Ectodermal cell (in vitro differentiated cells): ENCODE data around the gene GSTA2.
"Not testable (repeated sequence)": the region's sequence is repeated elsewhere in the genome, so short reads cannot be mapped to it uniquely, and the experiment has no call there.

Experiments
- H3K27ac ChIP-seq: 2 replicates; pipeline ENCODE4 v1.7.0; 2013; ENCODE audit warnings: mild to moderate bottlenecking, low read depth, low read length; ENCODE audit not compliant: insufficient read depth, poor library complexity, severe bottlenecking
- H3K27me3 ChIP-seq: 2 replicates; pipeline ENCODE4 v1.7.0; 2013; ENCODE audit warnings: mild to moderate bottlenecking, low read length; ENCODE audit not compliant: insufficient read depth, control insufficient read depth, poor library complexity, severe bottlenecking
- H3K36me3 ChIP-seq: one replicate; pipeline ENCODE4 v1.7.0; 2013; ENCODE audit warnings: low read length; ENCODE audit not compliant: control insufficient read depth, insufficient read depth
- H3K4me1 ChIP-seq: one replicate; pipeline ENCODE4 v1.7.0; 2013; ENCODE audit warnings: low read length; ENCODE audit not compliant: control insufficient read depth, insufficient read depth
- H3K4me3 ChIP-seq: 2 replicates; pipeline ENCODE4 v1.7.0; 2013; ENCODE audit warnings: low read depth, low read length, control low read depth; ENCODE audit not compliant: insufficient read depth
- H3K9me3 ChIP-seq: 2 replicates; pipeline ENCODE4 v1.7.0; 2013; ENCODE audit warnings: mild to moderate bottlenecking, low read length, moderate library complexity; ENCODE audit not compliant: control insufficient read depth
- WGBS, 2 experiments: methylation state at CpG; one replicate each; pipeline ENCODE4 v1.1.7; 2013; ENCODE audit warnings: missing lambda C conversion rate in 2 of 2; 5-methylcytosine and 5-hydroxymethylcytosine counted together

GSTA2 gene

DNA sequence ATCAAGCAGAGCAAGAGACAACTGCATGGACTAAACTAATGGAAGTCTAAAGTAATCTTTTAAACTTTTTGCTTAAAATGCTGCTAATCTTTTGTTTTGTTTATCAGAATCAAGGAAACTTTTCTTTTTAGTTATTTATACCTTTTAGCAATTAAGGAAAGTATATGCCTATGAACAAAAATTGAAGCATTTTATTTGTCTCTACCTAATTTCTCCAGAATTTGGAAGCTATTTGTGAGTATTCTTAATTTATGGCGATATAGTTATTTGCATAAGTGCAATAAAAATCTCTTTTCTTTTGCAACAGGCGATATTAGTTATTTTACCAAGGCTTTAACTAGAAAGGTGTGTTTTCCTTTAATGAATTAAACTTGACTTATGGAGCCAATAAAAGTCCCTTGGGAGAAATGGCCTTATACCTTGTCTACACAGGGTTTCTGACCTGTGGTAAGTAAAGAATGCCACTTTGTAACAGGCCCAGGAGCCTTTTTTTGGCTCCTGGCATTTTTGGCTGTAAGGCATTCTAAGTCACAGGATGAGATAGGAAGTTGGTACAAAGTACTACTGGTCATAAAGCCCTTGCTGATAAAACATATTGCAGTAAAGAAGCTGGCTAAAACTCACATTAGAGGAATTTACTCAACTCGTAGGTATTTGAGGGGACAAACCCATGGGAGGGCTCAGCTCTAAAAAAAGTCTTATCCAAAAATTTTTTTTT is 55.2 kb downstream of the GSTA2 start:
- H3K27ac ChIP-seq: no peak overlapping the region
- no peaks in the 10 kb centered on the region for H3K27me3 ChIP-seq
- 90 to 92% methylated on average over 3 of the region's 3 CpGs for WGBS, 2 experiments
- peaks cover 2% of the 10 kb centered on the region for H3K9me3 ChIP-seq
- no peak overlapping the region for H3K4me3 ChIP-seq
- no peaks in the 10 kb centered on the region for H3K36me3 ChIP-seq
- H3K4me1 ChIP-seq: no peaks in the 10 kb centered on the region

DNA sequence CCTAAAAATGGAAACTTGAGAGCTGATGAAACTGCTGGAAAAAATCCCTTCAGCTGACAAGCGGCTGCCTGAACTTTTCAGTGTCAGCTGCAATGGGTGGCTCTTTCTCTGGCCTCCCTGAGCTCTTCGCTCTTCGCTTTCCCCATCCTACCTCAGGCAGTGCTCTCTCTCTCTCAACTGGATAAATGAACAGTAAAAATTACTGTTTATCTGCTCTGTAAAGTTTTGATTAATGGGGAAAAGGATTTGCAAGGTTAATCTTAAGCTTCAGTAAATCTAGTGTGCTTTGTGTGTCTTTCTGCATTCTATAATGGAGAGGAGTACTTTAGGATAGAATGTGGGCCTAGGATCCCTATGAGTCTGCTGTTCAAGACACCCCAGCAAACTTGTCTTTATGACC is 57.3 kb downstream of the GSTA2 start:
- H3K27me3 ChIP-seq: no peaks in the 10 kb centered on the region
- no peak overlapping the region for H3K4me3 ChIP-seq
- no peaks in the 10 kb centered on the region for H3K4me1 ChIP-seq
- H3K9me3 ChIP-seq: peaks cover 2% of the 10 kb centered on the region
- 97 to 98% methylated on average over 3 of the region's 3 CpGs for whole genome bisulfite sequencing, 2 experiments
- H3K27ac ChIP-seq: no peak overlapping the region
- H3K36me3 ChIP-seq: no peaks in the 10 kb centered on the region

DNA sequence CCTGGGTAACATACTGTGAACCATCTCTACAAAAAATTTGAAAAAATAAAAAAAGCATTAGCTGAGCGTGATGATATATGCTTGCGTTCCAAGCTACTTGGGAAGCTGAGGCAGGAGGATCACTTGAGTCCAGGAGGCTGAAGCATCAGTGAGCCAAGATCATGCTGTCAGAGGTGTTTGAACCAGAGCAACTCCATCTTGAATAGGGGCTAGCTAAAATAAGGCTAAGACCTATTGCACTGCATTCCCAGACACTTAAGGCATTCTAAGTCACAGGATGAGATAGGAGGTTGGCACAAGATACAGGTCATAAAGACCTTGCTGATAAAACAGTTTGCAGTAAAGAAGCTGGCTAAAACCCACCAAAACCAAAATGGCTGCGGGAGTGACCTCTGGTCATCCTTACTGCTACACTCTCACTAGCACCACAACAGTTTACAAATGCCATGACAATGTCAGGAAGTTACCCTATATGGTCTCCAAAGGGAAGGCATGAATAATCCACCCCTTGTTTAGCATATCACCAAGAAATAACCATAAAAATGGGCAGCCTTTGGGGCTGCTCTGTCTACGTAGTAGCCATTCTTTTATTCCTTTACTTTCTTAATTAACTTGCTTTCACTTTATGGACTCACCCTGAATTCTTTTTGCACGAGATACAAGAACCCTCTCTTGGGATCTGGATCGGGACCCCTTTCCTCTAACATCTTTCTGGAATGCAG is 58.3 kb downstream of the GSTA2 start:
- H3K27me3 ChIP-seq, H3K36me3 ChIP-seq, H3K4me1 ChIP-seq, H3K27ac ChIP-seq, H3K9me3 ChIP-seq, H3K4me3 ChIP-seq: not testable (repeated sequence)
- 92 to 95% methylated on average over 6 of the region's 6 CpGs for WGBS, 2 experiments

DNA sequence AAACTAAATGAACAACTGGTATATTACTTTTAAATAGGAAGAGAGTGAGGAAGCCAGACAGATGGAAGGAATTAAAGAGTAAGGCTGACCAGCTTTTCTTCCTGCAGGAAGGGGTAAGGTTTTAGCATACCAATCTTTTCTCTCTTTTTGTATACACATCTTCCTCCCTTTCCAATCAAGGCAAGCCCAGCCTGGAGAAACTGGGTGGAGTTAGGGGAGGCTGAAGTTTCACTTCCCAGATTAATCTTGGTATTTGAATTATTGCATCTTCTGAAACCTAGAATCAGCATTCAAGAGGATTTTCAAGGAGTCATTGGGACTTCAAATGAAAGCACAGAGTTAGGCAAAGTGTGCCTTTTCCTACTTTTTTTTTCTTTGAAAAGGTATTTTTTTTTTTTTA is 59.2 kb downstream of the GSTA2 start:
- no peak overlapping the region for H3K27ac ChIP-seq
- H3K4me1 ChIP-seq: no peaks in the 10 kb centered on the region
- H3K4me3 ChIP-seq: no peak overlapping the region
- H3K27me3 ChIP-seq: no peaks in the 10 kb centered on the region
- H3K36me3 ChIP-seq: no peaks in the 10 kb centered on the region
- H3K9me3 ChIP-seq: peaks cover 2% of the 10 kb centered on the region
